A549 treated with DMSO at 1 μM for 4 hours (cell line): ENCODE measurements around the gene MRRF. TPM values are rescaled to one million over a fixed set of nuclear protein-coding genes. Genes with fewer than 3 reads are reported as not detected.

Source experiments
- total RNA-seq: library from RNA; stranded (reverse); fragments of 200-300 nt; extraction: Qiagen RNA extraction; gene quantifications from 5 replicates; pipeline ENCODE4 v1.2.3, GENCODE V29; 2022; ENCODE audit warnings: low read depth

Gene MRRF, protein sequence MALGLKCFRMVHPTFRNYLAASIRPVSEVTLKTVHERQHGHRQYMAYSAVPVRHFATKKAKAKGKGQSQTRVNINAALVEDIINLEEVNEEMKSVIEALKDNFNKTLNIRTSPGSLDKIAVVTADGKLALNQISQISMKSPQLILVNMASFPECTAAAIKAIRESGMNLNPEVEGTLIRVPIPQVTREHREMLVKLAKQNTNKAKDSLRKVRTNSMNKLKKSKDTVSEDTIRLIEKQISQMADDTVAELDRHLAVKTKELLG
- 60.9 to 75.1 TPM (median 67.0 TPM) in 5 replicates for total RNA-seq

DNA sequence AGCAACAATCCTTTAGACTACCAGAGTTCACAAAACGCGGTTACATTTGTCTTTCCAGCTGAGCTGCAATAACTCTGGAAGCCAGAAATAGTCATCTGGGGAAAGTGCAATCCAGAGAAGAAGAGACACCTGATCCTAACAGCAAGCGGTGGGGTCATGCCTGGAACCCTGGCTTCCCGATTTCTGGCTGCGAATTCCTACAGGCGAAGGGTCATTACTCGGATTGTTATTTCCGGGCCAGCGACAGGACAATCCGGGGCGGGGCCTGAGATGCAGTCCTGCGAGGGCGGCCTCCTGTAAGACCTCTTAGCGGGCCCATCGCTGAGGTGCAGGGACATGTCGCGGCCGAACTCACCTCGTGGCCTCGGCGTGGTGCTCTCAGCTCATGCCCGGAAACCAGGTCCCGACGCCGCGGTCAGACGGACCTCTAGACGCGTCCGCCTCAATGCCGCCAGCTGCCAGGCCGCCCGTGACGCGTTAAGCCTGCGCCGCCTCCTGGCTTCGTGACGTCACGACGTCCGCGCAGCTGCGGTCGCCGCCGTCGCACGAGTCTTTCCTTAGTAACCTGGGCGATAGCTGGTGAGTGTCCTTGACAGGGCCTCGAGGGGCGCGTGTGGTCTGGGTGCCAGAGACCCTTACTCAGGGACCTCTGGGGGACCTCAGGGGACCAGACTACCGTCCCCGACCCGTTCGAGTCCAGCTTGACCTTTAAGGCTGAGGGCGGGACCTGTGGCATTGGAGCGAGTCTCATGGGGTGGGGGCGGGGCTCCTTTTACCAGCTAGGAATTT is at the start of gene MRRF, which contains the start of gene RBM18:
TSS of gene MRRF (plus strand) at position 523 of the 789 bp plus-strand sequence. CDS start 6,010 bp downstream, outside the sequence.
TSS of gene RBM18 (minus strand) at position 481 of the 789 bp plus-strand sequence. CDS start 3,348 bp downstream, outside the sequence.

DNA sequence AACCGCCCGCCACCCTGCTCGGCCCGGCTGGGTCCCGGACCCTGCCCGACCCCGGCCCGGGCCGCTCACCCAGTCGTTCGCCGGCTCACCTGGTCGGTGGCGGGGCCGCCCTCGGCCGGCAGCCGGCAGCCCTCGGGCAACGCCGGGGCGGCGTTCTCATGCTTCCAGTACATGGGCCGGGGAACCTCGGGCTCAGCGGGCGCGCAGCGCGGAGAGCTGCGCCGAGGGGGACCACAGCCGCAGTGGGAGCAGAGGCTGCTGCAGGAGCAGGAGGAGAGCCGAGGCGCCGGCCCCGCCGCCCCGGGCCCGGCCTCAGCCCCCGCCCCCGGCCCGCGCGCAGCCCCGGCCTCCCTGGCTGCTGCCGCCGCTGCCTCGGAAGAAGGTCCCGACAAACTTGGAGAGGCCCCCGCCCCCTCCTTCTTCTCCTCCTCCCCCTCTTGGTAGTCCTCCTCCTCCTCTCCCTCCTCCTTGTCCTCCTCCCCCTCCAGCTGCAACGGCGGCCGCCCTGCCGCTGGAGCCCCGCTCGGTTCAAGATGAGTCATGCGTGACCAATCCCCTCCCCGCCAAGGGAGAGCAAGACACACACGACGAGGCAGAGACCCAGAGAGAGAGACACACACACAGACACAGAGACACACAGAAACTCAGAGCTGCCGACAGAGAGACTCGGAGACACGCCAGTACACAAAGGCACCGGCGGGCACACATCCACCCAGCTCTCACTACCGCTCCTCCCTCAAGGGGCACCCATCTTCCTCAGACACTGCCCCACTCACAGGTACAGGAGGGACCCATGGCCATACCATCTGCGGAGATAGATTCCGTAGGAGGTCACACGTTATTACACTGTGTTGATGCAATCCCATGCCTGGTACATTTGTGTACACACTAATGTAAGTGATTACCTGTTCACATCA is 35.9 kb upstream of the MRRF start, which contains the start of gene LHX6:
TSS of gene LHX6 (minus strand) at position 390 of the 917 bp plus-strand sequence. CDS start at position 173, 217 bp downstream.

DNA sequence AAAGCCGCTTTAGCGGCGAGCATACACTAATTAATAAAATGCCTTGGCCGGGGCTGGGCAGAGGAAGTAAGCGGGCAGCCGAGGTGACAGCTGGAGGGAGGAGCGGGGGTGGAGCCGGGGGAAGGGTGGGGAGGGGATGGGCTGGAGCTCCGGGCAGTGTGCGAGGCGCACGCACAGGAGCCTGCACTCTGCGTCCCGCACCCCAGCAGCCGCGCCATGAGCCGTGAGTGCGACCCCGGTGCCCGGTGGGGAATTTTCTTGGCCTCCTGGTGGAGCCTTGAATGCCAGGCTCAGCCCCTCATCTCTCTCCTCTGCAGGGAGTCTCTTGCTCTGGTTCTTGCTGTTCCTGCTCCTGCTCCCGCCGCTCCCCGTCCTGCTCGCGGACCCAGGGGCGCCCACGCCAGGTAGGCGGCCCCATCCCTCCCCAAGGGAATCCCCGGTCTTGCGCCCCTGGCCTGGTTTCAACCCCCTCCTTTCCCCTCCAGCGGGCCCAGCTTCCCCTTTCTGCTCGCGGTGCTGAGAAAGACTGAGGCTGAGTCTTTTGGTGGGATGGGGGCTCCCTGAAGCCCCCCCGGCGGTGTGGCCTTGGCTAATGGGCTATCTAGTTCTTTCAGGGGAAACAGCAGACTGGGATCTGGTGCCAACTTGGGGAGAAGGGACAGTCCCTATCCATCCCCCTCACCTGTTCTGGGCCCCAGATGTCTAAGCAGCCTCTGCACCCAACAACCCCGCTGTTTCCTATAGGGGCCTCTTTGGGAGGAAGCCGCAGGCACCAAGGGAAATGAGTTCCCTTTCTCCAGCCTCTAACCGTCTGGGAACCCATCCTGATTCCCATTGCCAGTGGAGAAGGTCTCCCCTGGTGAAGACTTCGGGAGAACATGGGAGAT is 106.4 kb downstream of the MRRF start, which contains the start of gene PTGS1:
TSS of gene PTGS1 (plus strand) at position 156 of the 887 bp plus-strand sequence. CDS start at position 217, 61 bp downstream.

Other genes starting within 250 kb of the MRRF start
- gene TTLL11, start 171.6 kb upstream of the MRRF start, total RNA-seq = 3.1 to 4.9 TPM (median 3.9 TPM) in 5 replicates
- gene NDUFA8, start 105.1 kb upstream of the MRRF start, total RNA-seq = 96.3 to 108 TPM (median 104 TPM) in 5 replicates
- gene MORN5, start 105.0 kb upstream of the MRRF start, total RNA-seq = 0.42 TPM in 1 of 5 replicates, not detected in the others
- gene LHX6, start 35.9 kb upstream of the MRRF start, total RNA-seq = 0.30 to 0.41 TPM (median 0.40 TPM) in 5 replicates
- gene RBM18, start within 50 bp of the MRRF start, total RNA-seq = 13.0 to 24.0 TPM (median 21.8 TPM) in 5 replicates
- gene PTGS1, start 106.1 kb downstream of the MRRF start, total RNA-seq = 1.3 to 1.7 TPM (median 1.5 TPM) in 5 replicates
- gene OR1J1, start 213.0 kb downstream of the MRRF start, total RNA-seq = not detected in 5 replicates
- 0.10 TPM in 1 of 5 replicates, not detected in the others for gene OR1J2, start 245.9 kb downstream of the MRRF start, total RNA-seq